WERI-Rb-1 (cell line): Measurements from ENCODE around the gene BMP5.

Source experiments
- DNase-seq: peaks from one replicate; pipeline ENCODE4 v3.0.0-alpha.2; 2020
- H3K27ac ChIP-seq: fragments of 250-450 bp; sonication (Bioruptor Pico); 2 replicates; pipeline ENCODE4 v1.5.1; 2020; ENCODE audit warnings: mild to moderate bottlenecking, moderate library complexity
- H3K27me3 ChIP-seq: fragments of 250-450 bp; sonication (Bioruptor Pico); 2 replicates; pipeline ENCODE4 v1.5.1; 2021; ENCODE audit warnings: mild to moderate bottlenecking, low read depth, moderate library complexity; ENCODE audit not compliant: insufficient read depth, severe bottlenecking
- H3K36me3 ChIP-seq: fragments of 250-450 bp; sonication (Bioruptor Pico); 2 replicates; pipeline ENCODE4 v1.5.1; 2020; ENCODE audit warnings: mild to moderate bottlenecking, moderate library complexity
- H3K4me3 ChIP-seq: 2 replicates; pipeline ENCODE4 v1.5.1; 2011; ENCODE audit warnings: low read depth, mild to moderate bottlenecking, control low read depth, low read length
- H3K9me3 ChIP-seq: fragments of 250-450 bp; sonication (Bioruptor Pico); 2 replicates; pipeline ENCODE4 v1.5.1; 2021; ENCODE audit warnings: mild to moderate bottlenecking, moderate library complexity; ENCODE audit not compliant: severe bottlenecking
- CTCF ChIP-seq: IDR thresholded peaks from 2 replicates; pipeline ENCODE4 v1.5.1; 2011; ENCODE audit warnings: low read depth, mild to moderate bottlenecking, control low read depth, inconsistent platforms, low read length

Gene BMP5

GRCh38 chr6:55794136-55794812, 81.1 kb downstream of the BMP5 start:
- H3K36me3 ChIP-seq, result no peaks in the 10 kb centered on the region
- TF ChIP-seq CTCF, result no peak
- no peaks in the 10 kb centered on the region for H3K9me3 ChIP-seq
- H3K27ac ChIP-seq, result no peak overlapping the region
- no peak for DNase-seq
- H3K27me3 ChIP-seq, result peaks cover 2% of the 10 kb centered on the region
- no peak overlapping the region for H3K4me3 ChIP-seq

- TF ChIP-seq CTCF, result no peak
- Histone ChIP-seq H3K9me3 (no peaks in the 10 kb centered on the region), H3K4me3 (no peak overlapping the region), H3K36me3 (no peaks in the 10 kb centered on the region), H3K27ac (no peak overlapping the region), H3K27me3 (peaks cover 22% of the 10 kb centered on the region)
- no peak for DNase-seq
Measured at GRCh38 chr6:55785273-55785672, 90.1 kb downstream of the BMP5 start.

GRCh38 chr6:55782275-55782674, 93.1 kb downstream of the BMP5 start:
- Histone ChIP-seq H3K27ac (no peak overlapping the region), H3K9me3 (no peaks in the 10 kb centered on the region), H3K36me3 (no peaks in the 10 kb centered on the region), H3K27me3 (peaks cover 32% of the 10 kb centered on the region), H3K4me3 (no peak overlapping the region)
- DNase-seq, result no peak
- TF ChIP-seq CTCF, result no peak

GRCh38 chr6:55778705-55779104, 96.7 kb downstream of the BMP5 start:
- H3K27ac ChIP-seq, result no peak overlapping the region
- no peak for DNase-seq
- peaks cover 39% of the 10 kb centered on the region for H3K27me3 ChIP-seq
- no peaks in the 10 kb centered on the region for H3K36me3 ChIP-seq
- no peak overlapping the region for H3K4me3 ChIP-seq
- no peak for TF ChIP-seq CTCF
- H3K9me3 ChIP-seq, result no peaks in the 10 kb centered on the region

- DNase-seq, result no peak
- Histone ChIP-seq H3K4me3 (no peak overlapping the region), H3K36me3 (no peaks in the 10 kb centered on the region), H3K27ac (no peak overlapping the region), H3K9me3 (no peaks in the 10 kb centered on the region), H3K27me3 (peaks cover 45% of the 10 kb centered on the region)
- no peak for TF ChIP-seq CTCF
Measured at GRCh38 chr6:55777469-55777868, 97.9 kb downstream of the BMP5 start.

- Histone ChIP-seq H3K36me3 (no peaks in the 10 kb centered on the region), H3K4me3 (no peak overlapping the region), H3K27ac (no peak overlapping the region), H3K27me3 (peaks cover 43% of the 10 kb centered on the region), H3K9me3 (no peaks in the 10 kb centered on the region)
- no peak for DNase-seq
- TF ChIP-seq CTCF, result no peak
Measured at GRCh38 chr6:55776113-55776512, 99.3 kb downstream of the BMP5 start.
